H1 (cell line): ENCODE data around the gene SUGP2. TPM values are rescaled to one million over a fixed set of nuclear protein-coding genes. Genes with fewer than 3 reads are reported as not detected.

Experiments used
- CTCF ChIA-PET: fragments of 300-600 bp; sonication (Branson Sonifier 250); formaldehyde crosslinking; loops from one replicate; lab custom pipeline; 2021; ENCODE audit not compliant: partially characterized antibody; lab: Charles Lee
- POLR2A ChIA-PET: fragments of 300-600 bp; sonication (Branson Sonifier 250); formaldehyde crosslinking; loops from one replicate; lab custom pipeline; 2021; ENCODE audit warnings: inconsistent platforms; ENCODE audit not compliant: partially characterized antibody; lab: Charles Lee
- DNase-seq, 2 experiments: peaks; one replicate each; pipeline versions ENCODE4 v3.0.0 to v3.0.0-alpha.2; 2010 to 2022; ENCODE audit warnings: low spot score in 2 of 2, low read depth in 1 of 2, mixed read lengths in 1 of 2
- FAIRE-seq: peaks from 2 replicates; lab custom pipeline; 2011; peaks lifted over from hg19 to GRCh38; lab: Jason Lieb, UNC
- H2AFZ ChIP-seq: 2 replicates; pipeline ENCODE4 v1.8.1; 2012; ENCODE audit warnings: low read length, inconsistent platforms
- H2AK5ac ChIP-seq: 2 replicates; pipeline ENCODE4 v1.6.1; 2013; ENCODE audit warnings: low read depth, low read length
- H2BK120ac ChIP-seq: replicated peaks from 2 replicates; pipeline ENCODE3; 2013; ENCODE audit warnings: low read depth, low read length, inconsistent platforms
- H2BK12ac ChIP-seq: 2 replicates; pipeline ENCODE4 v1.6.1; 2013; ENCODE audit warnings: low read depth, low read length
- H2BK15ac ChIP-seq: 2 replicates; pipeline ENCODE4 v1.6.1; 2013; ENCODE audit warnings: low read length
- H2BK20ac ChIP-seq: 2 replicates; pipeline ENCODE4 v1.6.1; 2013; ENCODE audit warnings: low read length
- H2BK5ac ChIP-seq: 2 replicates; pipeline ENCODE4 v1.6.1; 2013; ENCODE audit warnings: low read depth, low read length
- H3K14ac ChIP-seq: 2 replicates; pipeline ENCODE4 v1.6.1; 2013; ENCODE audit warnings: inconsistent platforms; ENCODE audit not compliant: insufficient read length
- H3K18ac ChIP-seq: 2 replicates; pipeline ENCODE4 v1.6.1; 2013; ENCODE audit warnings: low read length; ENCODE audit errors: extremely low read depth
- H3K23ac ChIP-seq: 2 replicates; pipeline ENCODE4 v1.6.1; 2013; ENCODE audit warnings: inconsistent platforms; ENCODE audit not compliant: insufficient read length
- H3K23me2 ChIP-seq: 2 replicates; pipeline ENCODE4 v1.6.1; 2013; ENCODE audit warnings: low read depth, low read length
- H3K27ac ChIP-seq: 2 replicates; pipeline ENCODE4 v1.6.1; 2011; ENCODE audit warnings: low read depth, low read length, inconsistent platforms
- H3K27me3 ChIP-seq, 4 experiments: replicated peaks in 1 of 4; 1 replicate in 1 of 4; 2 replicates in 3 of 4; pipeline versions ENCODE4 v1.6.1 to v1.8.1; 2011 to 2013; ENCODE audit warnings: low read length in 3 of 4, mild to moderate bottlenecking in 3 of 4, inconsistent platforms in 2 of 4, mixed read lengths in 2 of 4, moderate library complexity in 1 of 4; ENCODE audit not compliant: control insufficient read depth in 3 of 4, insufficient read depth in 3 of 4; ENCODE audit errors: extremely low read depth in 1 of 4
- H3K36me3 ChIP-seq, 4 experiments: 2 replicates each; pipeline versions ENCODE4 v1.6.1 to v1.8.1; 2011 to 2013; ENCODE audit warnings: mild to moderate bottlenecking in 4 of 4, low read length in 3 of 4, moderate library complexity in 2 of 4, control low read depth in 1 of 4, inconsistent platforms in 1 of 4; ENCODE audit not compliant: insufficient read depth in 4 of 4, control insufficient read depth in 2 of 4
- H3K4ac ChIP-seq: replicated peaks from 2 replicates; pipeline ENCODE3; 2013; ENCODE audit warnings: low read length, low read depth, mixed read lengths, inconsistent platforms; ENCODE audit not compliant: insufficient read length
- H3K4me1 ChIP-seq, 4 experiments: replicated peaks in 1 of 4; 1 replicate in 1 of 4; 2 replicates in 3 of 4; pipeline versions ENCODE4 v1.6.1 to v1.8.1; 2011 to 2013; ENCODE audit warnings: low read length in 3 of 4, inconsistent platforms in 2 of 4, mixed read lengths in 1 of 4; ENCODE audit not compliant: insufficient read depth in 4 of 4, control insufficient read depth in 3 of 4
- H3K4me2 ChIP-seq, 2 experiments: 2 replicates each; pipeline versions ENCODE4 v1.6.1 to v1.8.1; 2011 to 2013; ENCODE audit warnings: low read depth in 2 of 2, low read length in 2 of 2, control low read depth in 1 of 2, inconsistent platforms in 1 of 2, mild to moderate bottlenecking in 1 of 2; ENCODE audit not compliant: insufficient read depth in 1 of 2
- H3K4me3 ChIP-seq, 4 experiments: fragments of 200-600, 300-600 bp in 1 of 4; sonication (generic), shearing (Covaris generic), sonication (Bioruptor Twin) in 1 of 4; 2 replicates each; pipeline versions ENCODE4 v1.5.1 to v1.8.1; 2011 to 2016; ENCODE audit warnings: low read length in 4 of 4, low read depth in 3 of 4, control low read depth in 2 of 4, inconsistent platforms in 2 of 4, mild to moderate bottlenecking in 2 of 4, mixed read lengths in 1 of 4, moderate library complexity in 1 of 4; ENCODE audit not compliant: insufficient read depth in 2 of 4; ENCODE audit errors: extremely low read depth in 1 of 4
- H3K56ac ChIP-seq: replicated peaks from 2 replicates; pipeline ENCODE3; 2013; ENCODE audit warnings: low read depth, mild to moderate bottlenecking, mixed read lengths, low read length, inconsistent platforms; ENCODE audit not compliant: insufficient read length
- H3K79me1 ChIP-seq: 2 replicates; pipeline ENCODE4 v1.6.1; 2013; ENCODE audit warnings: low read depth, low read length, control low read depth
- H3K79me2 ChIP-seq, 2 experiments: 2 replicates each; pipeline versions ENCODE4 v1.6.1 to v1.8.1; 2012 to 2013; ENCODE audit warnings: low read length in 2 of 2, mild to moderate bottlenecking in 2 of 2, inconsistent platforms in 1 of 2; ENCODE audit not compliant: insufficient read depth in 2 of 2, control insufficient read depth in 1 of 2
- H3K9ac ChIP-seq, 4 experiments: replicated peaks in 1 of 4; 1 replicate in 1 of 4; 2 replicates in 3 of 4; pipeline versions ENCODE4 v1.6.1 to v1.8.1; 2011 to 2013; ENCODE audit warnings: low read depth in 3 of 4, low read length in 3 of 4, control low read depth in 2 of 4, mild to moderate bottlenecking in 2 of 4, moderate library complexity in 2 of 4, inconsistent platforms in 1 of 4; ENCODE audit errors: extremely low read depth in 1 of 4
- H3K9me3 ChIP-seq, 2 experiments: 2 replicates each; pipeline versions ENCODE4 v1.6.1 to v1.8.1; 2012 to 2013; ENCODE audit warnings: mild to moderate bottlenecking in 2 of 2, moderate library complexity in 2 of 2, control low read depth in 1 of 2, inconsistent platforms in 1 of 2, low read depth in 1 of 2, low read length in 1 of 2, mixed read lengths in 1 of 2; ENCODE audit not compliant: insufficient read depth in 2 of 2
- H4K20me1 ChIP-seq, 2 experiments: replicated peaks in 1 of 2; 2 replicates each; pipeline versions ENCODE3 to v1.8.1; 2011 to 2013; ENCODE audit warnings: inconsistent platforms in 2 of 2, low read length in 2 of 2, mild to moderate bottlenecking in 1 of 2; ENCODE audit not compliant: insufficient read depth in 2 of 2, control insufficient read depth in 1 of 2
- H4K5ac ChIP-seq: 2 replicates; pipeline ENCODE4 v1.6.1; 2013; ENCODE audit warnings: low read length, low read depth, mixed read lengths, inconsistent platforms; ENCODE audit not compliant: insufficient read length
- H4K8ac ChIP-seq: 2 replicates; pipeline ENCODE4 v1.8.0; 2013; ENCODE audit warnings: mild to moderate bottlenecking, moderate library complexity, low read length, inconsistent platforms; ENCODE audit not compliant: insufficient read depth; ENCODE audit errors: extremely low read depth
- H4K91ac ChIP-seq: replicated peaks from 2 replicates; pipeline ENCODE3; 2013; ENCODE audit warnings: low read length, mixed read lengths, inconsistent platforms; ENCODE audit not compliant: insufficient read length
- CBX8 ChIP-seq: fragments of 300-800, 300-1000 bp; sonication (generic); IDR thresholded peaks from 2 replicates; pipeline ENCODE4 v1.7.1; 2016; ENCODE audit warnings: low read depth, low read length, borderline replicate concordance
- CHD1 ChIP-seq: IDR thresholded peaks from 2 replicates; pipeline ENCODE4 v1.6.1; 2012; ENCODE audit warnings: low read depth, low read length, improper control_type of control experiment
- CREB1 ChIP-seq: IDR thresholded peaks from 2 replicates; pipeline ENCODE4 v1.6.1; 2012; ENCODE audit warnings: inconsistent platforms
- CTBP2 ChIP-seq: IDR thresholded peaks from 2 replicates; pipeline ENCODE4 v1.7.0; 2011; ENCODE audit warnings: borderline replicate concordance, mild to moderate bottlenecking, moderate library complexity, mixed read lengths, low read length; ENCODE audit not compliant: insufficient read depth, insufficient read length
- HDAC2 ChIP-seq, 2 experiments: fragments of 300-600 bp in 1 of 2; sonication (generic) in 1 of 2; IDR thresholded peaks; 2 replicates each; pipeline ENCODE4 v1.6.1; 2011 to 2012; ENCODE audit warnings: low read depth in 2 of 2, low read length in 2 of 2, mild to moderate bottlenecking in 2 of 2, moderate library complexity in 2 of 2, borderline replicate concordance in 1 of 2, inconsistent platforms in 1 of 2
- SAP30 ChIP-seq: fragments of 300-600 bp; sonication (generic); IDR thresholded peaks from 2 replicates; pipeline ENCODE4 v1.7.1; 2012; ENCODE audit warnings: low read length, moderate library complexity, mild to moderate bottlenecking, inconsistent platforms; ENCODE audit not compliant: insufficient read depth, insufficient replicate concordance
- SP1 ChIP-seq: IDR thresholded peaks from 2 replicates; pipeline ENCODE4 v1.6.1; 2011; ENCODE audit warnings: low read depth, low read length
- SP2 ChIP-seq: IDR thresholded peaks from 2 replicates; pipeline ENCODE4 v1.6.1; 2012; ENCODE audit warnings: mild to moderate bottlenecking, low read length, inconsistent platforms
- TBP ChIP-seq: IDR thresholded peaks from 2 replicates; pipeline ENCODE4 v1.6.1; 2011; ENCODE audit warnings: low read depth, low read length, improper control_type of control experiment
- TEAD4 ChIP-seq: IDR thresholded peaks from 2 replicates; pipeline ENCODE4 v1.6.1; 2012; ENCODE audit warnings: low read depth, low read length, inconsistent platforms, mixed read lengths
- WGBS, 2 experiments: shearing (Covaris generic) in 1 of 2; methylation state at CpG; one replicate each; pipeline versions ENCODE4 v1.1.6 to v1.1.7; 2013 to 2015; ENCODE audit warnings: low lambda C conversion rate in 2 of 2, mixed read lengths in 2 of 2, inconsistent platforms in 1 of 2, low coverage in 1 of 2, missing lambda C conversion rate in 1 of 2; ENCODE audit not compliant: insufficient replicate concordance in 2 of 2, insufficient coverage in 1 of 2, insufficient read length in 1 of 2; ENCODE audit errors: extremely low coverage in 1 of 2, missing lambda C conversion rate in 1 of 2; 5-methylcytosine and 5-hydroxymethylcytosine counted together
- polyA plus RNA-seq, 7 experiments: library from polyadenylated mRNA; depleted of rRNA in 3 of 7; stranded (reverse) in 5 of 7; unstranded in 2 of 7; fragments of >200 nt in 5 of 7; fragments of 200-250 nt in 2 of 7; gene quantifications; 1 replicate in 5 of 7; 2 replicates in 1 of 7; 4 replicates in 1 of 7; pipeline versions ENCODE4 v1.2.1 to v1.2.3, GENCODE V29; 2011 to 2013; ENCODE audit warnings: missing spikeins in 2 of 7, mixed read lengths in 2 of 7
- total RNA-seq: library from RNA; stranded (reverse); fragmentation: NEBNext Ultra II Directional; extraction: Animal tissue kit (Norgen Biotek cat#: 25700); gene quantifications from 2 replicates; pipeline ENCODE4 v1.2.1, GENCODE V29; 2021
- TF ChIP-seq, protein P1 (sequence below), 3 experiments: IDR thresholded peaks; 1 replicate in 2 of 3; 2 replicates in 1 of 3; pipeline versions ENCODE4 v1.5.1 to v1.6.1; 2011; ENCODE audit warnings: low read length in 3 of 3, mild to moderate bottlenecking in 3 of 3, inconsistent platforms in 2 of 3, low read depth in 1 of 3, moderate library complexity in 1 of 3; ENCODE audit not compliant: insufficient read depth in 1 of 3; ENCODE audit errors: control extremely low read depth in 1 of 3

The SUGP2 gene
- total and polyA plus RNA-seq, 2 of the 8 experiments (the other 6 are each of a cell fraction or from before 2014, with no cell fraction given) = 57.7 to 114 TPM

DNA sequence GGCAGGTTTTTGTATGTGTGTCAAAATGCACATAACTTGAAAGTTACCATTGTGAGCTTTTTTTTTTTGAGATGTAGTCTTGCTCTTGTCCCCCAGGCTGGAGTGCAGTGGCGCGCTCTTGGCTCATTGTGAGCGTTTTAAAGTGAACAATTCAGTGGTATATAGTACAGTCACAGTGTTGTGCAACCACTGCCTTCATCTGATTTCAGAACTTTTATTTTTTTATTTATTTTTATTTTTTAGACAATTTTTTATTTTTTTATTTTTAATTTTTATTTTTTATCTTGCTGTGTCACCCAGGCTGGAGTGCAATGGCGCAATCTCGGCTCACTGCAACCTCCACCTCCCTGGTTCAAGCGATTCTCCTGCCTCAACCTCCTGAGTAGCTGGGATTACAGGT lies 45.5 kb upstream of the SUGP2 start:
- no peak overlapping the region for H3K4ac ChIP-seq
- WGBS, 2 experiments = 87% methylated on average over 6 of the region's 6 CpGs; no CpG with 5 or more reads in 1 of the 2 experiments
- peaks cover 0 to 8% of the 10 kb centered on the region in 2 experiments for H4K20me1 ChIP-seq
- FAIRE-seq (no peak), DNase-seq (no peak)
- no peak overlapping the region for H3K9ac ChIP-seq
- H3K18ac ChIP-seq = no peak overlapping the region
- no peaks in the 10 kb centered on the region for H3K9me3 ChIP-seq
- H3K4me2 ChIP-seq = no peak overlapping the region
- H2BK12ac ChIP-seq = no peak overlapping the region
- H3K36me3 ChIP-seq = no peaks in the 10 kb centered on the region
- H2BK120ac ChIP-seq = no peak overlapping the region
- no peaks in the 10 kb centered on the region for H3K79me2 ChIP-seq
- no peak overlapping the region for H2AK5ac ChIP-seq
- POLR2A ChIA-PET = interaction anchor here (0.6 to 2.0 kb wide), 3 partner anchors 11 to 452 kb away, joined by 4 read pairs; no protein-coding TSS in a partner anchor
- H3K23ac ChIP-seq = no peak overlapping the region
- 0 out of 2 replicates have a peak, but pooled peaks cover 2% of the 10 kb centered on the region for H3K79me1 ChIP-seq
- H2BK20ac ChIP-seq = no peak overlapping the region
- H2BK5ac ChIP-seq = no peak overlapping the region
- no peak overlapping the region for H4K91ac ChIP-seq
- no peak overlapping the region for H3K4me3 ChIP-seq
- H3K27ac ChIP-seq = no peak overlapping the region
- H2BK15ac ChIP-seq = no peak overlapping the region
- no peak overlapping the region for H2AFZ ChIP-seq
- CTCF ChIA-PET = interaction anchor here (0.7 to 1.2 kb wide), 2 partner anchors 12 to 807 kb away, joined by 3 to 4 read pairs; no protein-coding TSS in a partner anchor
- no peak overlapping the region for H3K56ac ChIP-seq
- no peak overlapping the region for H4K8ac ChIP-seq
- no peak overlapping the region for H4K5ac ChIP-seq
- no peaks in the 10 kb centered on the region for H3K4me1 ChIP-seq
- H3K27me3 ChIP-seq = peaks cover 0 to 29% (median 15%) of the 10 kb centered on the region in 4 experiments; a peak in 6 of 7 replicates
- H3K23me2 ChIP-seq = no peaks in the 10 kb centered on the region; the same call in 1 of the 2 replicates
- H3K14ac ChIP-seq = no peak overlapping the region
- no peak for TF ChIP-seq HDAC2 (IDR thresholded peaks at IDR 0.05; ENCODE audit: borderline replicate concordance in 1 of 2, low read depth in 2 of 2, low read length in 2 of 2)
- no peak for TF ChIP-seq CTBP2
- TF ChIP-seq, protein P1, sequence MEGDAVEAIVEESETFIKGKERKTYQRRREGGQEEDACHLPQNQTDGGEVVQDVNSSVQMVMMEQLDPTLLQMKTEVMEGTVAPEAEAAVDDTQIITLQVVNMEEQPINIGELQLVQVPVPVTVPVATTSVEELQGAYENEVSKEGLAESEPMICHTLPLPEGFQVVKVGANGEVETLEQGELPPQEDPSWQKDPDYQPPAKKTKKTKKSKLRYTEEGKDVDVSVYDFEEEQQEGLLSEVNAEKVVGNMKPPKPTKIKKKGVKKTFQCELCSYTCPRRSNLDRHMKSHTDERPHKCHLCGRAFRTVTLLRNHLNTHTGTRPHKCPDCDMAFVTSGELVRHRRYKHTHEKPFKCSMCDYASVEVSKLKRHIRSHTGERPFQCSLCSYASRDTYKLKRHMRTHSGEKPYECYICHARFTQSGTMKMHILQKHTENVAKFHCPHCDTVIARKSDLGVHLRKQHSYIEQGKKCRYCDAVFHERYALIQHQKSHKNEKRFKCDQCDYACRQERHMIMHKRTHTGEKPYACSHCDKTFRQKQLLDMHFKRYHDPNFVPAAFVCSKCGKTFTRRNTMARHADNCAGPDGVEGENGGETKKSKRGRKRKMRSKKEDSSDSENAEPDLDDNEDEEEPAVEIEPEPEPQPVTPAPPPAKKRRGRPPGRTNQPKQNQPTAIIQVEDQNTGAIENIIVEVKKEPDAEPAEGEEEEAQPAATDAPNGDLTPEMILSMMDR (IDR thresholded peaks at IDR 0.05; ENCODE audit: control extremely low read depth in 1 of 3, insufficient read depth in 1 of 3, low read depth in 1 of 3, low read length in 3 of 3) = no peak
- TF ChIP-seq SAP30 = no peak
- no peak for TF ChIP-seq CREB1
- no peak for TF ChIP-seq CHD1
- TF ChIP-seq SP2 = no peak
- no peak for TF ChIP-seq TEAD4
- no peak for TF ChIP-seq TBP
- TF ChIP-seq CBX8 = no peak
- TF ChIP-seq SP1 = no peak
